ENCODE measurements around the gene HSCB.
"Not testable (repeated sequence)": the region's sequence is repeated elsewhere in the genome, so short reads cannot be mapped to it uniquely, and the experiment has no call there.

The HSCB gene

DNA sequence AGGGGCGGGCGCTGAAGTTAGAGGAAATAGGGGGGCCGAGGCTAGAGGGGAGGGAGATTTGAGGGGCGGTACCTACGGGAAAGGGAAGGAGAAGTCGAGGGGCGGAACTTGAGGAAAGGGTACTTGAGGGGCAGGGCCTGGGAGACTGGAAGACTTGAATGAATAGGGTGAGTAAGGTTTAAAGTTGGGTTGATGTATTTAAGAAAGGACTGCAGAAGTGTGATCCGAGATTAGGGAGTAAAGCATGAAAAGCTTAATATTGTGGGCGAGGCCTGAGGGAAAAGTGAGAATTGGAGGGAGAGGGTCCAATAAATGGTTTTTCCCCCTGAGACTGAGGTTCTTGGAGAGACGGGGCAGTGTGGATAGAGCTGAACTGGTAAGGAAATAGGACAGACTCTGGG is 723 bp downstream of the HSCB start:
- peak overlapping the region; percentile 93 for H3K9ac ChIP-seq (ENCODE audit: low read length)
- no peaks in the 10 kb centered on the region for H3K9me3 ChIP-seq (ENCODE audit: low read length)
- peak overlapping the region; percentile 60 to 98 for H3K4me3 ChIP-seq (ENCODE audit: low read depth in 1 of 2, low read length in 2 of 2)
- peaks cover 19% of the 10 kb centered on the region for H3K36me3 ChIP-seq (ENCODE audit: insufficient read depth, low read length)
- peak overlapping the region; percentile 99 for H3K27ac ChIP-seq (ENCODE audit: low read depth, low read length)
- H3K4me1 ChIP-seq (ENCODE audit: insufficient read depth, low read length), result peaks cover 16% of the 10 kb centered on the region
- no peaks in the 10 kb centered on the region for H3K27me3 ChIP-seq (ENCODE audit: control insufficient read depth in 1 of 2, insufficient read depth in 2 of 2, low read length in 2 of 2)

DNA sequence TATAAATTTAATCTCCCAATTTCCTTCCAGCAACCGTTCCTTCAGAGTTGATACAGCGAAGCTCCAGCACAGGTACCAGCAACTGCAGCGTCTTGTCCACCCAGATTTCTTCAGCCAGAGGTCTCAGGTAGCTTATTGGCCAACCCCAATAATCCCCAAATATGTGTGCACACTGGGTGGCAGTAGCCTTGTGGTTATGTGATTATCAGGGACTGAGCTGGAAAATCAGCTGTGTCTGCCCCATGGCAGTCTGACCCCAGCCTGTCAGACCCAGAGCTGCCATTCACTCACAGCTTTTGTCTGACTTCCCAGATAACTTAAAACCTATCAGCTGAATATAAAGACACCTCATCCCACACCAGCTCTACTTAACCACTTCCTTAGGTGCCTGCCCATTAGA is 2.0 kb downstream of the HSCB start:
- Histone ChIP-seq H3K9me3 (ENCODE audit: low read length) (no peaks in the 10 kb centered on the region), H3K9ac (ENCODE audit: low read length) (no peak overlapping the region), H3K4me3 (ENCODE audit: low read depth in 1 of 2, low read length in 2 of 2) (no peak overlapping the region), H3K27ac (ENCODE audit: low read depth, low read length) (no peak overlapping the region), H3K27me3 (ENCODE audit: control insufficient read depth in 1 of 2, insufficient read depth in 2 of 2, low read length in 2 of 2) (no peaks in the 10 kb centered on the region), H3K4me1 (ENCODE audit: insufficient read depth, low read length) (peaks cover 16% of the 10 kb centered on the region), H3K36me3 (ENCODE audit: insufficient read depth, low read length) (peaks cover 19% of the 10 kb centered on the region)

GRCh38 chr22:28750471-28750881 is 8.6 kb downstream of the HSCB start:
- Histone ChIP-seq H3K27ac (ENCODE audit: low read depth, low read length) (no peak overlapping the region), H3K27me3 (ENCODE audit: control insufficient read depth in 1 of 2, insufficient read depth in 2 of 2, low read length in 2 of 2) (no peaks in the 10 kb centered on the region), H3K36me3 (ENCODE audit: insufficient read depth, low read length) (peaks cover 11% of the 10 kb centered on the region), H3K4me1 (ENCODE audit: insufficient read depth, low read length) (no peaks in the 10 kb centered on the region), H3K9ac (ENCODE audit: low read length) (no peak overlapping the region), H3K4me3 (ENCODE audit: low read depth in 1 of 2, low read length in 2 of 2) (no peak overlapping the region), H3K9me3 (ENCODE audit: low read length) (no peaks in the 10 kb centered on the region)

DNA sequence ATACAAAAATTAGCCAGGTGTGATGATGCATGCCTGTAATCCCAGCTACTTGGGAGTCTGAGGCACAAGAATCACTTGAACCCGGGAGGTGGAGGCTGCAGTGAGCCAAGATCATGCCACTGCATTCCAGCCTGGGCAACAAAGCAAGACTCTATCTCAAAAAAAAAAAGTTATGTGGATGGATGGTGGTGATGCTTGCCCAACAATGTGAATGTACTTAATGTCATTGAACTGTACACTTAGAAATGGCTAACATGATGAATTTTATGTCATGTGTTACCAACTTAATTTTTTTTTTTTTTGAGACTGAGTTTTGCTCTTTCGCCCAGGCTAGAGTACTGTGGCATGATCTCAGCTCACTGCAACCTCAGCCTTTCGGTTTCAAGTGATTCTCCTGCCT is 12.7 kb downstream of the HSCB start:
- H3K27ac ChIP-seq (ENCODE audit: low read depth, low read length); H3K4me1 ChIP-seq (ENCODE audit: insufficient read depth, low read length); H3K4me3 ChIP-seq (ENCODE audit: low read depth in 1 of 2, low read length in 2 of 2); H3K9ac ChIP-seq (ENCODE audit: low read length); H3K9me3 ChIP-seq (ENCODE audit: low read length); H3K27me3 ChIP-seq (ENCODE audit: control insufficient read depth in 1 of 2, insufficient read depth in 2 of 2, low read length in 2 of 2): not testable (repeated sequence)
- H3K36me3 ChIP-seq (ENCODE audit: insufficient read depth, low read length), result peaks cover 12% of the 10 kb centered on the region

DNA sequence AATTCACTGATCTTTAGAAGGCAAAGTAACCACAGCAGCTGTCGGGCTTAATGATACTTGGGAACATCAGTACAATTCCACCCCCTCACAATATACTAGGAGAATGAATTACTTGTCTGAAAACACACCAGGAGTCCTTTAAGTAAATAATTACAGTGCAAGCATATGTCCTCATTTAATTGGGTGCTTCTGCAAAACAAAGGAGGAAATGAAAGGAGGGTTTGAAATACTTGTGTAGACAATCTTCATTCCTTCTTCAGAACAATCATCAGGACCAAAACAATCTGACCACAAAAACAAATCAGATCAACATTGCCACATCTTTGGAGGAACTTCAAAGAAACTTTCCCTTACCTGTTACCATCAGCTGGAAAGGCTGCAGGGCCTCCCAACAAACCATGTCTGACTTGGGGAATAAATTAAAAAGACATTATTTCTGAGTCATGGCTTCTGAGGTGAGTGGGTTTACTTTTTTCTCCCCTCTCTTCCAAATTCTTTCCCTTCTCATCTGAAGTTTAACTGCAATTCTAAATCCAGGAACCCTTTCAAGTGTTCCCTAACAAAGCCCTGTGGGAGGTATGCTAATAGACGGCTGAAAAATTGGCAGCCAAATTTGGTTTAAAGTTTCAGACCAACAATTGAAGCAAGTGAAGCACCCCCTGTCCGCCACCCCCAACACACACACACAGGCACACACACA is 18.2 kb downstream of the HSCB start:
- no peaks in the 10 kb centered on the region for H3K27me3 ChIP-seq (ENCODE audit: control insufficient read depth in 1 of 2, insufficient read depth in 2 of 2, low read length in 2 of 2)
- H3K9ac ChIP-seq (ENCODE audit: low read length), result no peak overlapping the region
- H3K4me1 ChIP-seq (ENCODE audit: insufficient read depth, low read length), result no peaks in the 10 kb centered on the region
- no peaks in the 10 kb centered on the region for H3K9me3 ChIP-seq (ENCODE audit: low read length)
- H3K27ac ChIP-seq (ENCODE audit: low read depth, low read length), result no peak overlapping the region
- H3K36me3 ChIP-seq (ENCODE audit: insufficient read depth, low read length), result peaks cover 6% of the 10 kb centered on the region
- H3K4me3 ChIP-seq (ENCODE audit: low read depth in 1 of 2, low read length in 2 of 2), result no peak overlapping the region

- H3K4me3 ChIP-seq (ENCODE audit: low read depth in 1 of 2, low read length in 2 of 2), result no peak overlapping the region
- no peaks in the 10 kb centered on the region for H3K9me3 ChIP-seq (ENCODE audit: low read length)
- no peak overlapping the region for H3K27ac ChIP-seq (ENCODE audit: low read depth, low read length)
- no peak overlapping the region for H3K9ac ChIP-seq (ENCODE audit: low read length)
- H3K27me3 ChIP-seq (ENCODE audit: control insufficient read depth in 1 of 2, insufficient read depth in 2 of 2, low read length in 2 of 2), result no peaks in the 10 kb centered on the region
- peaks cover 6% of the 10 kb centered on the region for H3K36me3 ChIP-seq (ENCODE audit: insufficient read depth, low read length)
- no peaks in the 10 kb centered on the region for H3K4me1 ChIP-seq (ENCODE audit: insufficient read depth, low read length)
Observed at GRCh38 chr22:28761449-28761755, 19.6 kb downstream of the HSCB start.

- not testable (repeated sequence) for H3K27ac ChIP-seq (ENCODE audit: low read depth, low read length); H3K4me1 ChIP-seq (ENCODE audit: insufficient read depth, low read length); H3K36me3 ChIP-seq (ENCODE audit: insufficient read depth, low read length); H3K9me3 ChIP-seq (ENCODE audit: low read length); H3K27me3 ChIP-seq (ENCODE audit: control insufficient read depth in 1 of 2, insufficient read depth in 2 of 2, low read length in 2 of 2); H3K9ac ChIP-seq (ENCODE audit: low read length); H3K4me3 ChIP-seq (ENCODE audit: low read depth in 1 of 2, low read length in 2 of 2)
Observed at GRCh38 chr22:28762000-28762399, 20.2 kb downstream of the HSCB start.

DNA sequence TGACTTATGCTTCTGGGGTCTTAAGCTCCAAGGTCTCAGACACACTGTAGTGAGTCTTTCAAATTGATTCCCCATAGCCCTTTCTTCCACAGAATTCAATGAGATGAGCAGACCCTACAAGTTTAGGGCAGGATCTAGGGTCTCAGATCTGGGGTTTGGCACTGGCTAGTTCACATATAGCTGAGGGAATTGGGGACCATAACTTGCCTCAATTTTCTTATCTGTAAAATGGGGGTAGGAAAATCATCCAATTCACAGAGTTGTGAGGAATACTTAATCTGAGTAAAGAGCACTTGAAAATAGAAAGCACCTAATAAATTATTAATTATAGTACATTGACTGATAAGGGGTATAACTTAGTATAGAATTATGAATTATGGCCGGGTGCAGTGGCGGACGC is 24.8 kb downstream of the HSCB start:
- Histone ChIP-seq H3K36me3 (ENCODE audit: insufficient read depth, low read length) (no peaks in the 10 kb centered on the region), H3K9ac (ENCODE audit: low read length) (no peak overlapping the region), H3K4me1 (ENCODE audit: insufficient read depth, low read length) (no peaks in the 10 kb centered on the region), H3K27ac (ENCODE audit: low read depth, low read length) (no peak overlapping the region), H3K9me3 (ENCODE audit: low read length) (no peaks in the 10 kb centered on the region), H3K27me3 (ENCODE audit: control insufficient read depth in 1 of 2, insufficient read depth in 2 of 2, low read length in 2 of 2) (no peaks in the 10 kb centered on the region), H3K4me3 (ENCODE audit: low read depth in 1 of 2, low read length in 2 of 2) (no peak overlapping the region)

- Histone ChIP-seq H3K9ac (ENCODE audit: low read length) (no peak overlapping the region), H3K4me1 (ENCODE audit: insufficient read depth, low read length) (peaks cover 5% of the 10 kb centered on the region), H3K36me3 (ENCODE audit: insufficient read depth, low read length) (no peaks in the 10 kb centered on the region), H3K27me3 (ENCODE audit: control insufficient read depth in 1 of 2, insufficient read depth in 2 of 2, low read length in 2 of 2) (no peaks in the 10 kb centered on the region), H3K9me3 (ENCODE audit: low read length) (no peaks in the 10 kb centered on the region), H3K4me3 (ENCODE audit: low read depth in 1 of 2, low read length in 2 of 2) (no peak overlapping the region), H3K27ac (ENCODE audit: low read depth, low read length) (no peak overlapping the region)
Observed at GRCh38 chr22:28768701-28769393, 27.0 kb downstream of the HSCB start.

DNA sequence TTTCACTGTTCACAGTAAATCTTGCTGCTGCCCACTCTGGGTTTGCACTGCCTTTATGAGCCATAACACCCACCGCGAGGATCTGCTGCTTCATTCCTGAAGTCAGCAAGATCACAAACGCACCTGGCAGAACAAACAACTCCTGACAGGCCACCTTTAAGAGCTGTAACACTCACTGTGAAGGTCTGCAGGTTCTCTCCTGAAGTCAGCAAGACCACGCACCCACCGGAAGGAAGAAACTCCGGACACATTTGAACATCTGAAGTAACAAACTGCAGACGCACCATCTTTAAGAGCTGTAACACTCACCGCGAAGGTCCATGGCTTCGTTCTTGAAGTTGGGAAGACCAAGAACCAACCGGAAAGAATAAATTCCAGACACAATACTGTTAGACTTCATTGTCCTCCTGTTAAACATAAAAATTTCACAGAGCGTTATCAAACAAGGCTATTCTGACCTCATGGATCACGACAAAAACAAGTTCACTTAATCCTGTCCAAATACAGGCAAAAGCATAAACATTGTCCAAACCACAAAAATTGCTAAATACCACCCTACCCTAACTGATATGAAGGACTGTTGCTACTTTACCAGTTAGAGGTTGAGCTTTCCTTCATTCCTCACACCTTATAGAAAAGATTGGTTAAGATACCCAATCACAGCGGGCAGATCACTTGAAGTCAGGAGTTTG is 27.7 kb downstream of the HSCB start:
- Histone ChIP-seq H3K27ac (ENCODE audit: low read depth, low read length) (no peak overlapping the region), H3K4me1 (ENCODE audit: insufficient read depth, low read length) (peaks cover 10% of the 10 kb centered on the region), H3K9me3 (ENCODE audit: low read length) (no peaks in the 10 kb centered on the region), H3K9ac (ENCODE audit: low read length) (no peak overlapping the region), H3K4me3 (ENCODE audit: low read depth in 1 of 2, low read length in 2 of 2) (no peak overlapping the region), H3K36me3 (ENCODE audit: insufficient read depth, low read length) (no peaks in the 10 kb centered on the region), H3K27me3 (ENCODE audit: control insufficient read depth in 1 of 2, insufficient read depth in 2 of 2, low read length in 2 of 2) (no peaks in the 10 kb centered on the region)

- peaks cover 16% of the 10 kb centered on the region for H3K4me1 ChIP-seq (ENCODE audit: insufficient read depth, low read length)
- H3K9me3 ChIP-seq (ENCODE audit: low read length), result no peaks in the 10 kb centered on the region
- no peak overlapping the region for H3K4me3 ChIP-seq (ENCODE audit: low read depth in 1 of 2, low read length in 2 of 2)
- no peaks in the 10 kb centered on the region for H3K27me3 ChIP-seq (ENCODE audit: control insufficient read depth in 1 of 2, insufficient read depth in 2 of 2, low read length in 2 of 2)
- no peaks in the 10 kb centered on the region for H3K36me3 ChIP-seq (ENCODE audit: insufficient read depth, low read length)
- no peak overlapping the region for H3K9ac ChIP-seq (ENCODE audit: low read length)
- no peak overlapping the region for H3K27ac ChIP-seq (ENCODE audit: low read depth, low read length)
Observed at GRCh38 chr22:28771195-28771791, 29.5 kb downstream of the HSCB start.
